BE2C (cell line): Measurements from ENCODE around the gene ELOVL7.
"Not testable (repeated sequence)": the region's sequence is repeated elsewhere in the genome, so short reads cannot be mapped to it uniquely, and the experiment has no call there.

Experiments
- DNase-seq: peaks from one replicate; pipeline ENCODE4 v3.0.0-alpha.2; 2020
- H3K27me3 ChIP-seq: fragments of 250-450 bp; sonication (Bioruptor Pico); 2 replicates; pipeline ENCODE4 v1.5.1; 2020; ENCODE audit warnings: mild to moderate bottlenecking
- H3K36me3 ChIP-seq: fragments of 250-450 bp; sonication (Bioruptor Pico); 2 replicates; pipeline ENCODE4 v1.5.1; 2020; ENCODE audit warnings: mild to moderate bottlenecking
- H3K4me1 ChIP-seq: fragments of 250-450 bp; sonication (Bioruptor Pico); 2 replicates; pipeline ENCODE4 v1.5.1; 2020
- H3K4me3 ChIP-seq: 2 replicates; pipeline ENCODE4 v1.5.1; 2011; ENCODE audit warnings: low read depth, low read length
- H3K9me3 ChIP-seq: fragments of 250-450 bp; sonication (Bioruptor Pico); 2 replicates; pipeline ENCODE4 v1.5.1; 2020
- CTCF ChIP-seq: IDR thresholded peaks from 2 replicates; pipeline ENCODE4 v1.5.1; 2012; ENCODE audit warnings: mild to moderate bottlenecking, low read depth, low read length

ELOVL7 gene

DNA sequence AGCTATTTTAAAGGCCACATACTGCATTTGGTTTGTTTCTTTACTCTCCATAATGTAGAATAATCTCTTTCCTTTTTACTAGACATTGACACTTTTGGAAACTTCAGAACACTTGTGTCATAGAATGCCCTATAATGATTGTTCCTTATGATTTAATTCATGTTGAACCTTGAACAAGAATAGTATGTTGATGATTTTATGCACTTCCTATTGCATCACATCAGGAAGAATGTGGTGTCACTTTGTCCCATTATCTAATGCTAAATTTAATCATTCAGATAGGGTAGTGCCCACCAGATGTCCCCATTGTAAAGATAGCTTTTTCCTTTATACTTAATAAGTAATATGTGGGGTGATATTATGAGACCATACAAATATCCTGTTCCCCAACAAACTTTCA, 124.7 kb downstream of the ELOVL7 start:
- Histone ChIP-seq H3K9me3 (no peaks in the 10 kb centered on the region), H3K4me3 (no peak overlapping the region), H3K4me1 (no peaks in the 10 kb centered on the region), H3K36me3 (no peaks in the 10 kb centered on the region), H3K27me3 (peaks cover 4% of the 10 kb centered on the region; the same call in 1 of the 2 replicates)
- DNase-seq = no peak
- no peak for TF ChIP-seq CTCF

DNA sequence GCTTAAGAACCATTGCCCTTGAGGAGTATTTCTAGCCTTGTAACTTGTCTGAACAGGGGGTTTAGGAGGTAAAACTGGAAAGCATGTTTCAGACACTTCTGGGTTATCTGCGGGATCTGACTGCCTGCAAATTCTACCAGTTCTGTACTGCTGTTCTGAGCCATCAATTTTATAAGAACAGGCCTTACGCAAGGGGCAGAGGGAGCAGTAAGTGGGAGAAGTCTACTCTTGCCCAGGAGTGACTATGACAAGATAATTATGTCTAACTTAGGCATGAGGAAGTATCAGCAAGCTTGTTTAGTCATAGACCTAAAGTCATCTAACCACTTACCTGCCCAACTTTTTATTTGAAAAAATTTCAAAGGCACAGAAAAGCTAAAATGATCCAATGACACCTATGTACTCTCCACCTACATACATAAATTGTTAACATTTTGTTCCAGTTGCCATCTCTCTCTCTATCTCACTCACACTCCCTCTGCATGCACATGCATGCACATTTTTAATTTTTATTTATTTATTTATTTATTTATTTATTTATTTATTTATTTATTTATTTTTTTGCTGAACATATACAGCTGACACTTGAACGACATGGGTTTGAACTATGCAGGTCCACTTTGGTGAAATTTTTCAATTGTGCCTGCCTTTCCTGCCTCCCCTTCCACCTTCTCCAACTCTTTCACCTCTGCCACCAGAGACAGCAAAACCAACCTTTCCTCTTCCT, 125.7 kb downstream of the ELOVL7 start:
- H3K9me3 ChIP-seq = no peaks in the 10 kb centered on the region
- TF ChIP-seq CTCF = no peak
- no peak for DNase-seq
- no peaks in the 10 kb centered on the region for H3K4me1 ChIP-seq
- no peak overlapping the region for H3K4me3 ChIP-seq
- H3K36me3 ChIP-seq = no peaks in the 10 kb centered on the region
- H3K27me3 ChIP-seq = peaks cover 4% of the 10 kb centered on the region; the same call in 1 of the 2 replicates

- H3K9me3 ChIP-seq, H3K4me1 ChIP-seq, H3K27me3 ChIP-seq, H3K36me3 ChIP-seq, H3K4me3 ChIP-seq, DNase-seq: not testable (repeated sequence)
These were observed 128.7 kb downstream of the ELOVL7 start for GRCh38 chr5:60715201-60715928.

- no peak for TF ChIP-seq CTCF
- Histone ChIP-seq H3K36me3 (no peaks in the 10 kb centered on the region), H3K4me1 (no peaks in the 10 kb centered on the region), H3K9me3 (no peaks in the 10 kb centered on the region), H3K4me3 (no peak overlapping the region), H3K27me3 (peaks cover 2% of the 10 kb centered on the region; the same call in 1 of the 2 replicates)
- no peak for DNase-seq
These were observed 131.1 kb downstream of the ELOVL7 start for GRCh38 chr5:60712950-60713349.

- not testable (repeated sequence) for H3K9me3 ChIP-seq, H3K4me1 ChIP-seq, DNase-seq, H3K4me3 ChIP-seq, H3K27me3 ChIP-seq, H3K36me3 ChIP-seq
These were observed 132.2 kb downstream of the ELOVL7 start for GRCh38 chr5:60711892-60712291.

DNA sequence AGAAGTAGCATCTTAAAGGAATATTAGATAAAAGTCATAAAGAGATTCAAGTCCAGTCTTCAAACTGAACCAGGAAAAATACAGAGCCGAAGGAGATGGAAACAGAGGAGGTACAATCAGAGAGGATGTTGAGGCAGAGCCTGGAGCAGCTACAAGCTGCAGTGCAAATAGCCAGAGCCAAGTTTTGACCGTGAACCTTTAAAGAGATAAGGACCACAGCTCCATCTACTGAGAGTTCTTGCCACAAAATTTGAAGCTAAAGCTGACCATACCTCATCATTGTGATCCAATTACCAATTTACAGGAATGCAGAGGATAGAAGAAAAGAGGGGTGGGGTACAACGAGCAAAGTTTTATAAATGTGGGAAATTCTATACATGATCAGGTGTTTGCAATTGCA, 133.7 kb downstream of the ELOVL7 start:
- Histone ChIP-seq H3K4me3 (no peak overlapping the region), H3K4me1 (no peaks in the 10 kb centered on the region), H3K27me3 (peaks cover 2% of the 10 kb centered on the region; the same call in 1 of the 2 replicates), H3K9me3 (no peaks in the 10 kb centered on the region), H3K36me3 (no peaks in the 10 kb centered on the region)
- TF ChIP-seq CTCF = no peak
- DNase-seq = no peak

GRCh38 chr5:60705144-60705543, 138.9 kb downstream of the ELOVL7 start:
- Histone ChIP-seq H3K4me1 (peaks cover 4% of the 10 kb centered on the region; the same call in 1 of the 2 replicates), H3K27me3 (no peaks in the 10 kb centered on the region), H3K4me3 (no peak overlapping the region), H3K9me3 (no peaks in the 10 kb centered on the region), H3K36me3 (no peaks in the 10 kb centered on the region)
- no peak for TF ChIP-seq CTCF
- no peak for DNase-seq
